Endothelial cell of umbilical vein (primary cell): ENCODE measurements around the gene ZFAND5. TPM values are rescaled to one million over a fixed set of nuclear protein-coding genes. Genes with fewer than 3 reads are reported as not detected.
A peak's percentile ranks its signal among the peaks of the same experiment; 100 is the strongest.

Experiments used
- BruUV-seq: library from RNA; stranded (reverse); fragments of 400-500 nt; replicated peaks from 2 replicates; lab custom pipeline; 2021; lab: Mats Ljungman, UMichigan
- CTCF ChIA-PET: fragments of 300-600, 350-600 bp; sonication (Branson Sonifier 250); formaldehyde crosslinking; loops from one replicate; lab custom pipeline; 2021; ENCODE audit warnings: antibody characterized with exemption, inconsistent platforms; lab: Charles Lee
- POLR2A ChIA-PET: fragments of 300-600, 350-600 bp; sonication (Branson Sonifier 250); formaldehyde crosslinking; loops from one replicate; lab custom pipeline; 2021; ENCODE audit warnings: antibody characterized with exemption, inconsistent platforms; lab: Charles Lee
- DNase-seq: peaks from one replicate; pipeline ENCODE4 v3.0.0-alpha.2; 2011; ENCODE audit warnings: low read depth, low spot score
- FAIRE-seq: peaks from 2 replicates; lab custom pipeline; 2011; peaks lifted over from hg19 to GRCh38; lab: Jason Lieb, UNC
- H2AFZ ChIP-seq: 2 replicates; pipeline ENCODE4 v1.6.0; 2012; ENCODE audit warnings: low read depth, low read length, control low read depth, inconsistent platforms
- H3K27ac ChIP-seq: 2 replicates; pipeline ENCODE4 v1.5.1; 2011; ENCODE audit warnings: low read depth, mild to moderate bottlenecking, control low read depth, low read length, moderate library complexity; ENCODE audit not compliant: insufficient read depth
- H3K27me3 ChIP-seq, 2 experiments: 2 replicates each; pipeline versions ENCODE4 v1.6.0 to v1.6.1; 2011; ENCODE audit warnings: low read length in 2 of 2, mixed read lengths in 1 of 2; ENCODE audit not compliant: control insufficient read depth in 2 of 2, insufficient read depth in 2 of 2
- H3K36me3 ChIP-seq, 2 experiments: 2 replicates in 1 of 2; 3 replicates in 1 of 2; pipeline ENCODE4 v1.5.1; 2011; ENCODE audit warnings: low read length in 2 of 2, mild to moderate bottlenecking in 1 of 2, moderate library complexity in 1 of 2; ENCODE audit not compliant: control insufficient read depth in 2 of 2, insufficient read depth in 2 of 2; ENCODE audit errors: extremely low read depth in 1 of 2
- H3K4me1 ChIP-seq: 3 replicates; pipeline ENCODE4 v1.5.1; 2011; ENCODE audit warnings: mild to moderate bottlenecking, low read length; ENCODE audit not compliant: control insufficient read depth, insufficient read depth; ENCODE audit errors: extremely low read depth
- H3K4me2 ChIP-seq: 2 replicates; pipeline ENCODE4 v1.6.1; 2011; ENCODE audit warnings: low read length, control low read depth, mixed read lengths; ENCODE audit not compliant: insufficient read depth
- H3K4me3 ChIP-seq, 3 experiments: fragments of 200-600 bp in 1 of 3; sonication (generic), shearing (Covaris generic) in 1 of 3; replicated peaks in 1 of 3; 2 replicates each; pipeline ENCODE4 v1.5.1; 2011 to 2016; ENCODE audit warnings: control low read depth in 3 of 3, low read length in 3 of 3, mild to moderate bottlenecking in 2 of 3, inconsistent platforms in 1 of 3, low read depth in 1 of 3, moderate library complexity in 1 of 3; ENCODE audit not compliant: insufficient read depth in 1 of 3
- H3K79me2 ChIP-seq: 2 replicates; pipeline ENCODE4 v1.6.0; 2012; ENCODE audit warnings: low read length, inconsistent platforms; ENCODE audit not compliant: control insufficient read depth, insufficient read depth
- H3K9ac ChIP-seq: replicated peaks from 2 replicates; pipeline ENCODE3; 2011; ENCODE audit warnings: low read length, control low read depth; ENCODE audit not compliant: insufficient read depth; ENCODE audit errors: extremely low read depth
- H3K9me1 ChIP-seq: replicated peaks from 3 replicates; pipeline ENCODE4 v1.6.0; 2011; ENCODE audit warnings: mild to moderate bottlenecking, low read length; ENCODE audit not compliant: control insufficient read depth, insufficient read depth; ENCODE audit errors: extremely low read depth
- H3K9me3 ChIP-seq: replicated peaks from 2 replicates; pipeline ENCODE4 v1.5.1; 2012; ENCODE audit warnings: low read length, inconsistent platforms; ENCODE audit not compliant: control insufficient read depth, insufficient read depth
- H4K20me1 ChIP-seq: replicated peaks from 2 replicates; pipeline ENCODE3; 2011; ENCODE audit warnings: mild to moderate bottlenecking, low read length; ENCODE audit not compliant: control insufficient read depth, insufficient read depth; ENCODE audit errors: extremely low read depth
- EZH2 ChIP-seq: IDR thresholded peaks from 2 replicates; pipeline ENCODE4 v1.6.1; 2012; ENCODE audit warnings: borderline replicate concordance, low read depth, mild to moderate bottlenecking, moderate library complexity, low read length, inconsistent platforms; ENCODE audit not compliant: severe bottlenecking
- FOS ChIP-seq: IDR thresholded peaks from 2 replicates; pipeline ENCODE4 v1.6.1; 2011; ENCODE audit warnings: mild to moderate bottlenecking, low read length, moderate library complexity, borderline replicate concordance; ENCODE audit not compliant: insufficient read depth
- GATA2 ChIP-seq: IDR thresholded peaks from 2 replicates; pipeline ENCODE4 v1.7.0; 2011; ENCODE audit warnings: low read depth, mild to moderate bottlenecking, moderate library complexity, mixed read lengths, low read length; ENCODE audit not compliant: insufficient read length, insufficient read depth
- JUN ChIP-seq: IDR thresholded peaks from 2 replicates; pipeline ENCODE4 v1.6.1; 2011; ENCODE audit warnings: borderline replicate concordance, low read depth; ENCODE audit not compliant: insufficient read length, insufficient read depth
- MYC ChIP-seq: IDR thresholded peaks from one replicate; pipeline ENCODE4 v1.6.1; 2011; ENCODE audit warnings: mild to moderate bottlenecking, low read depth, low read length
- POLR2A ChIP-seq: IDR thresholded peaks from 2 replicates; pipeline ENCODE4 v1.6.1; 2012; ENCODE audit warnings: low read depth, mild to moderate bottlenecking, control low read depth, low read length
- POLR2AphosphoS5 ChIP-seq: IDR thresholded peaks from 2 replicates; pipeline ENCODE4 v1.6.1; 2012; ENCODE audit warnings: low read depth, mild to moderate bottlenecking, control low read depth, low read length, moderate library complexity; ENCODE audit not compliant: insufficient read depth
- dilution Hi-C: fragments of 300-500 bp; cut with MboI; formaldehyde crosslinking; loops from one replicate; pipeline ENCODE4 v1.15.0; 2019; ENCODE audit warnings: low sequenced_read_pairs; ENCODE audit not compliant: extremely low pct_ligation_motif_present
- intact Hi-C: fragments of 100-400 bp; cut with micrococcal nuclease; formaldehyde crosslinking; loops from one replicate; pipeline ENCODE4 v1.10.0; 2022
- polyA plus RNA-seq, 4 experiments: library from polyadenylated mRNA; depleted of rRNA in 3 of 4; stranded (reverse) in 3 of 4; unstranded in 1 of 4; fragments of >200 nt; gene quantifications; 2 replicates each; pipeline versions ENCODE4 v1.2.1 to v1.2.3, GENCODE V29; 2011 to 2012; ENCODE audit warnings: missing spikeins in 1 of 4
- total RNA-seq: library from RNA; stranded (reverse); gene quantifications from 2 replicates; pipeline ENCODE4 v1.2.3, GENCODE V29; 2021
- TF ChIP-seq, protein P1 (sequence below): IDR thresholded peaks from 2 replicates; pipeline ENCODE4 v1.6.1; 2011; ENCODE audit not compliant: insufficient read depth, insufficient read length
- TF ChIP-seq, protein P2 (sequence below), 2 donors: IDR thresholded peaks; 1 replicate in 1 of 2; 2 replicates in 1 of 2; pipeline ENCODE4 v1.5.1; 2011; ENCODE audit warnings: low read length in 2 of 2, mild to moderate bottlenecking in 2 of 2, moderate library complexity in 2 of 2, control low read depth in 1 of 2, inconsistent platforms in 1 of 2, low read depth in 1 of 2; ENCODE audit not compliant: insufficient read depth in 1 of 2; ENCODE audit errors: extremely low read depth in 1 of 2

ZFAND5 gene
- total and polyA plus RNA-seq, 2 donors (not counting 3 experiments of a cell fraction or from before 2014, with no cell fraction given) = 63.7 to 176 TPM

DNA sequence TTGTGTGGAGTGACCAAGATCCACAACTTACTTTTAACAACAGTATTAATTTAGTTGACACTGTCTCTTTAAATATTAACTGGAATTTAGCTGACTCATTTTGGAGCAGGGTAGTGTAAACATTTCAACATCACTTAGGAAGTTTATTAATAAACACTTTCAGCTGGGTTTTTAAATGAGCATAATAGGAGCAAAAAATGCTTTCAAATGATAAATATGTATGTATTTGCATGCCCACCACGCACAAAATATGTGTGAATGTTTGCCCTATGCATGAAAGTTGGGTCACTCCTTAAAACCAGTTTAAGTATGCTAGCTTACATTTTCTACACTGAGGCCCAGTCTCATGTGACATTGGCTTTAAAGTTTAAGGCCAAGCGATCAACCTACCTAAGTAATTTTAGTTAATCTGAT, 2.9 kb downstream of the ZFAND5 start:
- peak overlapping the region; percentile 54 to 88 (median 56) for H3K4me3 ChIP-seq
- TF ChIP-seq, protein P1, sequence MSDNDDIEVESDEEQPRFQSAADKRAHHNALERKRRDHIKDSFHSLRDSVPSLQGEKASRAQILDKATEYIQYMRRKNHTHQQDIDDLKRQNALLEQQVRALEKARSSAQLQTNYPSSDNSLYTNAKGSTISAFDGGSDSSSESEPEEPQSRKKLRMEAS = no peak
- TF ChIP-seq JUN (no peak), EZH2 (no peak), FOS (peak; percentile 45)
- POLR2A ChIA-PET = interaction anchor here (0.9 to 2.5 kb wide), 4 partner anchors 164 to 232 kb away, joined by 3 to 16 read pairs (median 4); no protein-coding TSS in a partner anchor
- H3K9me1 ChIP-seq = no peaks in the 10 kb centered on the region
- intact Hi-C loops = loop anchor here (5.0 to 10.0 kb wide), 3 partner anchors 635 to 1947 kb away; partner anchors contain the start of genes ANXA1 and KLF9
- H3K9me3 ChIP-seq = no peaks in the 10 kb centered on the region
- FAIRE-seq = no peak
- DNase-seq = peak; percentile 42
- H3K9ac ChIP-seq = peak overlapping the region; percentile 91
- peak overlapping the region; percentile 97 for H3K4me2 ChIP-seq
- H3K27ac ChIP-seq = peak overlapping the region; percentile 93
- no TSS peak for BruUV-seq
- H2AFZ ChIP-seq = no peak overlapping the region
- peaks cover 78% of the 10 kb centered on the region for H3K79me2 ChIP-seq
- CTCF ChIA-PET = interaction anchor here (0.8 to 7.1 kb wide), 13 partner anchors 10 to 495 kb away, joined by 3 to 70 read pairs (median 5); no protein-coding TSS in a partner anchor
- dilution Hi-C loops = no loop called here
- peaks cover 36% of the 10 kb centered on the region for H3K4me1 ChIP-seq
- peaks cover 7 to 28% of the 10 kb centered on the region in 2 experiments for H3K36me3 ChIP-seq
- peaks cover 43% of the 10 kb centered on the region for H4K20me1 ChIP-seq
- H3K27me3 ChIP-seq = no peaks in the 10 kb centered on the region

DNA sequence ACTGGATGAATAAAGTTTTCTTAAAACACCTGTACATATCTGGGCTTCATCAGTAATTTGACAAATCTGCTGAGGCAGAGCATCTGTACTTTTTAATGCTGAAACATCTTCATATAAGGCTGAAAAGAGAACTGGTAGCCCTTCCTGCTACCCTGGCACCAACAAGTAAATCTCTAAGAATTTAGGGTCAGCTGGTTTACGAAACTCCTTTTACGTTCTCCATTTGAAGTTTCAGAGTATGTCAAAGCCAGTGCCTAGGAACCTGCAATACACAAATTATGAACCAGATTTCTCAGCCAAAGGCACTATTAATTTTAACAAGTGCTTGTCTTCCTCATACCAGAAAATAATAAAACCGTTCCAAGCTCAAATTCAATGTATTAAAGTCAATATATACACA, 3.8 kb downstream of the ZFAND5 start:
- ChIA-PET CTCF (interaction anchor here (1.4 to 7.1 kb wide), 4 partner anchors 164 to 232 kb away, joined by 5 to 70 read pairs (median 8); no protein-coding TSS in a partner anchor), POLR2A (interaction anchor here (0.9 kb wide), 1 partner anchor 233 kb away, joined by 3 read pairs; no protein-coding TSS in a partner anchor)
- H3K27ac ChIP-seq = no peak overlapping the region
- no peak for TF ChIP-seq EZH2
- no peak for TF ChIP-seq MYC
- TF ChIP-seq, protein P1 = no peak
- no peak for TF ChIP-seq JUN
- no peak for TF ChIP-seq POLR2A
- TF ChIP-seq, protein P2, sequence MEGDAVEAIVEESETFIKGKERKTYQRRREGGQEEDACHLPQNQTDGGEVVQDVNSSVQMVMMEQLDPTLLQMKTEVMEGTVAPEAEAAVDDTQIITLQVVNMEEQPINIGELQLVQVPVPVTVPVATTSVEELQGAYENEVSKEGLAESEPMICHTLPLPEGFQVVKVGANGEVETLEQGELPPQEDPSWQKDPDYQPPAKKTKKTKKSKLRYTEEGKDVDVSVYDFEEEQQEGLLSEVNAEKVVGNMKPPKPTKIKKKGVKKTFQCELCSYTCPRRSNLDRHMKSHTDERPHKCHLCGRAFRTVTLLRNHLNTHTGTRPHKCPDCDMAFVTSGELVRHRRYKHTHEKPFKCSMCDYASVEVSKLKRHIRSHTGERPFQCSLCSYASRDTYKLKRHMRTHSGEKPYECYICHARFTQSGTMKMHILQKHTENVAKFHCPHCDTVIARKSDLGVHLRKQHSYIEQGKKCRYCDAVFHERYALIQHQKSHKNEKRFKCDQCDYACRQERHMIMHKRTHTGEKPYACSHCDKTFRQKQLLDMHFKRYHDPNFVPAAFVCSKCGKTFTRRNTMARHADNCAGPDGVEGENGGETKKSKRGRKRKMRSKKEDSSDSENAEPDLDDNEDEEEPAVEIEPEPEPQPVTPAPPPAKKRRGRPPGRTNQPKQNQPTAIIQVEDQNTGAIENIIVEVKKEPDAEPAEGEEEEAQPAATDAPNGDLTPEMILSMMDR (IDR thresholded peaks at IDR 0.05; ENCODE audit: extremely low read depth in 1 of 2, insufficient read depth in 1 of 2, low read depth in 1 of 2, low read length in 2 of 2) = no peak
- no peak for TF ChIP-seq POLR2AphosphoS5
- no peak for TF ChIP-seq GATA2
- TF ChIP-seq FOS = no peak
- no peak for FAIRE-seq
- no peaks in the 10 kb centered on the region for H3K27me3 ChIP-seq
- dilution Hi-C loops (no loop called here), intact Hi-C loops (loop anchor here (5.0 to 10.0 kb wide), 3 partner anchors 636 to 1946 kb away; partner anchors contain the start of genes ANXA1 and KLF9)
- H3K4me1 ChIP-seq = peaks cover 35% of the 10 kb centered on the region
- H3K4me2 ChIP-seq = peak overlapping the region; percentile 97
- BruUV-seq = no TSS peak
- no peak for DNase-seq
- peaks cover 49% of the 10 kb centered on the region for H4K20me1 ChIP-seq
- peak overlapping the region in 1 of 3 experiments; percentile 88 for H3K4me3 ChIP-seq
- H3K9me1 ChIP-seq = no peaks in the 10 kb centered on the region
- peaks cover 9 to 37% of the 10 kb centered on the region in 2 experiments for H3K36me3 ChIP-seq
- peaks cover 87% of the 10 kb centered on the region for H3K79me2 ChIP-seq
- peak overlapping the region; percentile 91 for H3K9ac ChIP-seq
- no peak overlapping the region for H2AFZ ChIP-seq
- H3K9me3 ChIP-seq = no peaks in the 10 kb centered on the region
